NCI-H446 (cell line): Measurements from ENCODE around the gene TEX19.
"Not testable (repeated sequence)": the region's sequence is repeated elsewhere in the genome, so short reads cannot be mapped to it uniquely, and the experiment has no call there.

Experiments used
- DNase-seq, 2 experiments: peaks; one replicate each; lab custom pipeline; 2025; lab: John Stamatoyannopoulos, UW

The TEX19 gene

GRCh38 chr17:82356845-82357355 is 2.1 kb upstream of the TEX19 start:
- no peak for DNase-seq

- no peak for DNase-seq
Observed at GRCh38 chr17:82357394-82357793, 1.7 kb upstream of the TEX19 start.

- DNase-seq = not testable (repeated sequence)
Observed at GRCh38 chr17:82359451-82360074, 516 bp downstream of the TEX19 start.

- no peak for DNase-seq
Observed at GRCh38 chr17:82361885-82362633, 3.0 kb downstream of the TEX19 start.

- no peak for DNase-seq
Observed at GRCh38 chr17:82365606-82366295, 6.7 kb downstream of the TEX19 start.

- no peak for DNase-seq
Observed at GRCh38 chr17:82366749-82367148, 7.7 kb downstream of the TEX19 start.

GRCh38 chr17:82367724-82368524 is 8.9 kb downstream of the TEX19 start:
- no peak for DNase-seq

- DNase-seq = no peak
Observed at GRCh38 chr17:82369211-82369610, 10.2 kb downstream of the TEX19 start.

GRCh38 chr17:82370471-82371332 is 11.7 kb downstream of the TEX19 start:
- DNase-seq = no peak

- DNase-seq = no peak
Observed at GRCh38 chr17:82371333-82372248, 12.5 kb downstream of the TEX19 start, which contains the start of gene UTS2R. Gene UTS2R, plus strand, starts transcription at chr17:82371765. Its CDS starts 2,560 bp downstream, at chr17:82374325.

GRCh38 chr17:82372249-82373071 is 13.4 kb downstream of the TEX19 start:
- DNase-seq = no peak

- not testable (repeated sequence) for DNase-seq
Observed at GRCh38 chr17:82373072-82373452, 14.0 kb downstream of the TEX19 start.

- no peak for DNase-seq
Observed at GRCh38 chr17:82373731-82374625, 14.9 kb downstream of the TEX19 start.

GRCh38 chr17:82374626-82375331 is 15.7 kb downstream of the TEX19 start:
- DNase-seq = no peak

GRCh38 chr17:82375359-82376041 is 16.5 kb downstream of the TEX19 start:
- no peak for DNase-seq

GRCh38 chr17:82376042-82376730 is 17.1 kb downstream of the TEX19 start:
- no peak for DNase-seq
